Lung (tissue), 12 donors: ENCODE measurements around the gene SLC4A9. TPM values are rescaled to one million over a fixed set of nuclear protein-coding genes. Genes with fewer than 3 reads are reported as not detected.

ENCODE experiments used
- ATAC-seq: fragments of 200-7000 bp; cut with Tn5 transposase; one replicate; pipeline ENCODE4 v1.9.1; 2020; ENCODE audit warnings: moderate number of reproducible peaks; ENCODE audit not compliant: insufficient read depth, low FRiP score
- DNase-seq, 3 donors: peaks; one replicate each; pipeline ENCODE4 v3.0.0-alpha.2; 2013 to 2017
- H3K27ac ChIP-seq, 2 donors: one replicate each; pipeline ENCODE4 v1.5.1; 2013; ENCODE audit warnings: mild to moderate bottlenecking in 2 of 2, moderate library complexity in 2 of 2, control low read depth in 1 of 2, inconsistent platforms in 1 of 2, low read depth in 1 of 2, low read length in 1 of 2
- H3K27me3 ChIP-seq, 3 donors: one replicate each; pipeline ENCODE4 v1.5.1; 2013; ENCODE audit warnings: low read length in 2 of 3; ENCODE audit not compliant: control insufficient read depth in 3 of 3, insufficient read depth in 3 of 3
- H3K36me3 ChIP-seq, 4 donors: one replicate each; pipeline ENCODE4 v1.5.1; 2013; ENCODE audit warnings: low read length in 4 of 4, mild to moderate bottlenecking in 1 of 4, moderate library complexity in 1 of 4; ENCODE audit not compliant: control insufficient read depth in 4 of 4, insufficient read depth in 4 of 4
- H3K4me1 ChIP-seq, 5 donors: one replicate each; pipeline ENCODE4 v1.5.1; 2013; ENCODE audit warnings: low read length in 5 of 5, mild to moderate bottlenecking in 2 of 5, moderate library complexity in 1 of 5; ENCODE audit not compliant: control insufficient read depth in 5 of 5, insufficient read depth in 5 of 5
- H3K4me3 ChIP-seq: one replicate; pipeline ENCODE4 v1.5.1; 2013; ENCODE audit warnings: mild to moderate bottlenecking, control low read depth, moderate library complexity
- H3K9ac ChIP-seq, 2 donors: one replicate each; pipeline ENCODE4 v1.5.1; 2013; ENCODE audit warnings: low read length in 2 of 2, control low read depth in 1 of 2; ENCODE audit not compliant: insufficient read depth in 1 of 2
- H3K9me3 ChIP-seq, 4 donors: one replicate each; pipeline ENCODE4 v1.5.1; 2013; ENCODE audit warnings: low read length in 3 of 4, mild to moderate bottlenecking in 1 of 4, moderate library complexity in 1 of 4; ENCODE audit not compliant: control insufficient read depth in 4 of 4, insufficient read depth in 3 of 4
- WGBS, 2 donors: extraction: QIAGEN DNeasy Blood & Tissue Kit; methylation state at CpG; one replicate each; pipeline ENCODE4 v1.1.7; 2013; 5-methylcytosine and 5-hydroxymethylcytosine counted together
- polyA plus RNA-seq, 2 donors: library from polyadenylated mRNA; stranded (reverse); fragments of 200-250 nt; gene quantifications; one replicate each; pipeline ENCODE4 v1.2.1, GENCODE V29; 2013
- total RNA-seq, 2 donors: library from RNA; depleted of rRNA in 1 of 2; stranded (reverse); fragments of >200 nt in 1 of 2; gene quantifications; one replicate each; pipeline ENCODE4 v1.2.1, GENCODE V29; 2014 to 2021
- TF ChIP-seq, protein P1 (sequence below): IDR thresholded peaks from 2 replicates; pipeline ENCODE4 v1.5.1; 2012; ENCODE audit warnings: mild to moderate bottlenecking; ENCODE audit errors: control extremely low read depth, extremely low read depth
- donor health status: control.
- donor health status: control.
- donor health status: Bipolar disorder and iron deficiency.
- donor health status: healthy.
- donor health status: DM: yes; HTN: yes; CAD: no.

Gene SLC4A9
- total and polyA plus RNA-seq, 4 donors, result 0.05 to 0.18 (median 0.09) TPM

DNA sequence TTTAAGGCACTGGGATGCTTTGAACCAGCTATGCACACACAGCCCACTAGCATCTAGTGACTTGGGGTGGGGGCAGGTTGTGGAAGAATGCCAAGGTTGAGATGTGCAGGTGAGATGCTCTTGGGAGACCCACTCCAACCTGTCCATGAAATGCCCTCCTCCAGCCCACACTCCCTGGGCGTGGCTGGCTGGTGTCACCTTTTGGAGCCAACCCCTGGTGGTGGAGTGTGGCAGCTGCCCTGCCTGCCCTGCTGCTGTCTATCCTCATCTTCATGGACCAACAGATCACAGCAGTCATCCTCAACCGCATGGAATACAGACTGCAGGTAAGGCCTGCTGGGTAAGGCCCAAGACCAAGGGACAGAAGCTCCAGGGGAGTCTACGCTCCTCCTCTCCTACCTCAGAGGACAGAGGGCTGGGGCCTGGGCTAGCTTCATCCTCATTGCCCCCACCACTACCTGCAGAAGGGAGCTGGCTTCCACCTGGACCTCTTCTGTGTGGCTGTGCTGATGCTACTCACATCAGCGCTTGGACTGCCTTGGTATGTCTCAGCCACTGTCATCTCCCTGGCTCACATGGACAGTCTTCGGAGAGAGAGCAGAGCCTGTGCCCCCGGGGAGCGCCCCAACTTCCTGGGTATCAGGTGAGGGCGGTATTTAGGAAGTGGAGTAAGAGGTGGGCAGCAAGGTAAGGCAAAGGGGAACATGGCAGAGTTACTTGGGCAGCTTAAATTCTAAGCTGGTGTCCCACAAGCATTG, 7.4 kb downstream of the SLC4A9 start:
- Histone ChIP-seq H3K27me3 (no peaks in the 10 kb centered on the region), H3K4me3 (no peak overlapping the region), H3K4me1 (peaks cover 0 to 6% (median 0%) of the 10 kb centered on the region in 5 donors), H3K36me3 (no peaks in the 10 kb centered on the region), H3K9ac (no peak overlapping the region), H3K27ac (no peak overlapping the region), H3K9me3 (peaks cover 0 to 1% (median 0%) of the 10 kb centered on the region in 4 donors)
- ATAC-seq (no peak), DNase-seq (no peak)
- WGBS, 2 donors, result 88 to 91% methylated on average over 8 of the region's 8 CpGs
- TF ChIP-seq, protein P1, sequence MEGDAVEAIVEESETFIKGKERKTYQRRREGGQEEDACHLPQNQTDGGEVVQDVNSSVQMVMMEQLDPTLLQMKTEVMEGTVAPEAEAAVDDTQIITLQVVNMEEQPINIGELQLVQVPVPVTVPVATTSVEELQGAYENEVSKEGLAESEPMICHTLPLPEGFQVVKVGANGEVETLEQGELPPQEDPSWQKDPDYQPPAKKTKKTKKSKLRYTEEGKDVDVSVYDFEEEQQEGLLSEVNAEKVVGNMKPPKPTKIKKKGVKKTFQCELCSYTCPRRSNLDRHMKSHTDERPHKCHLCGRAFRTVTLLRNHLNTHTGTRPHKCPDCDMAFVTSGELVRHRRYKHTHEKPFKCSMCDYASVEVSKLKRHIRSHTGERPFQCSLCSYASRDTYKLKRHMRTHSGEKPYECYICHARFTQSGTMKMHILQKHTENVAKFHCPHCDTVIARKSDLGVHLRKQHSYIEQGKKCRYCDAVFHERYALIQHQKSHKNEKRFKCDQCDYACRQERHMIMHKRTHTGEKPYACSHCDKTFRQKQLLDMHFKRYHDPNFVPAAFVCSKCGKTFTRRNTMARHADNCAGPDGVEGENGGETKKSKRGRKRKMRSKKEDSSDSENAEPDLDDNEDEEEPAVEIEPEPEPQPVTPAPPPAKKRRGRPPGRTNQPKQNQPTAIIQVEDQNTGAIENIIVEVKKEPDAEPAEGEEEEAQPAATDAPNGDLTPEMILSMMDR, result no peak

DNA sequence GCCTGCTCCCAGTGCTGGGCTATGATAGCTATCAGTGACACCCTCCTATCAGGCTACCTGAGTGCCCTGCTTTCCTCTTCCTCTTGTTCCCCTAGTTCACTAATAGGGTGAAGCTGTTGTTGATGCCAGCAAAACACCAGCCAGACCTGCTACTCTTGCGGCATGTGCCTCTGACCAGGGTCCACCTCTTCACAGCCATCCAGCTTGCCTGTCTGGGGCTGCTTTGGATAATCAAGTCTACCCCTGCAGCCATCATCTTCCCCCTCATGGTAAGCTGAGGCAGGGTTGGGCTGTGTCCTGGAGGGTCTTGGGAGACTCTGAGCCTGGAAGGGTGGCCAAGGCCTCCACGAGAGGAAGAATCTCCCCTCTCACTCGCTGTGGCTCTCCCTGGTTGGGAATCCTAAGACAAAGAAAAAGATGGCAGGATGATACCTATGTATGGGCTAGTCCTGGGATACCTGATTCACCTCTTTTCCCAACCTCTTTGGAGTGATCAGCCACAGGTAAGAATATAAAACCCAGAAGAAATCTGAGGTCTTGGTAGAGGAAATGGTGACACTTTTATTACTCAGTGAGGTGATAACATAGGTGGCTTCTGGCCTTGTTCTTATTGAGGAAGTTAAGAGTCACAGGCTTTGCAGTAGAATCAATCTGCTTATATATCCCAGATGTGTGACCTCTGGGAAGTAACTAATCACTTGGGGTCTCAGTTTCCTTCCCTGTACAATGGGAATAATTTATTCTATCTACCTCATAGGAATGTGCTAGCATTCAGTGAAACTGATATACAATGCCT, 11.6 kb downstream of the SLC4A9 start:
- H3K9me3 ChIP-seq, result peaks cover 0 to 1% (median 0%) of the 10 kb centered on the region in 4 donors
- H3K27ac ChIP-seq, result no peak overlapping the region
- no peak overlapping the region for H3K9ac ChIP-seq
- TF ChIP-seq, protein P1, result no peak
- no peak for DNase-seq
- H3K27me3 ChIP-seq, result no peaks in the 10 kb centered on the region
- no peak overlapping the region for H3K4me3 ChIP-seq
- ATAC-seq, result no peak
- WGBS, 2 donors, result 91 to 95% methylated on average over 3 of the region's 3 CpGs
- peaks cover 0 to 3% (median 0%) of the 10 kb centered on the region in 5 donors for H3K4me1 ChIP-seq
- no peaks in the 10 kb centered on the region for H3K36me3 ChIP-seq

DNA sequence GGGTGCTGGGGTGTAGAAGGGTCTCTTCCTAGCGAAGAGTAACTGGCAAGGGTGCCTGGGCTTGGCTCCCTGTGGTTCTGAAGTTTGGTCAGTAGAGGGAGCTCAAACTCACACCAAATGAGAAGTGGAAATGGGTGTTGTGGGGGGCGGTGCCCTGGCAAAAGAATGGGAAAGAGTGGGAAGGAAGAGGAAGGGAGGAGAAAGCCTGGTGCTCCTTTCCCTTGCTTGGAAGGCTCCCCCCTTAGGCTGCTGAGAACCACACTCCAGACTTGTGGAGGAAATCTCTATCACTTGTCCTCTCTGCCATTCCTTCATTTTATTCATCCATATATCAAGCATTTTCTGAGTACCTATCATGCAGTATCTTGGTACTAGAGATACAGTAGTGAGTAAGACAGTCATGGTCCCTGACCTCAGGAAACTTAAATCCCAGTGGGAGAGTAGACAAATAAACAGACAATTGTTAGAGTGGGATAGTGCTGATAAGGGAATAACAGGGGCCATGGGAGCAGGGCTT, 13.0 kb downstream of the SLC4A9 start:
- H3K27ac ChIP-seq, result no peak overlapping the region
- peaks cover 0 to 3% (median 0%) of the 10 kb centered on the region in 5 donors for H3K4me1 ChIP-seq
- peaks cover 0 to 1% (median 0%) of the 10 kb centered on the region in 4 donors for H3K9me3 ChIP-seq
- H3K36me3 ChIP-seq, result no peaks in the 10 kb centered on the region
- DNase-seq (peak; percentile 77 to 86 (median 86)), ATAC-seq (peak; percentile 60)
- 7 to 15% methylated on average over 2 of the region's 2 CpGs for WGBS, 2 donors
- no peaks in the 10 kb centered on the region for H3K27me3 ChIP-seq
- TF ChIP-seq, protein P1, result peak; percentile 56
- no peak overlapping the region for H3K9ac ChIP-seq
- no peak overlapping the region for H3K4me3 ChIP-seq
